DMS114 treated with DMSO at 0.1 percent for 48 hours (cell line): Measurements from ENCODE around the gene IFNA7.
"Not testable (repeated sequence)": the region's sequence is repeated elsewhere in the genome, so short reads cannot be mapped to it uniquely, and the experiment has no call there.

ENCODE experiments used
- DNase-seq: peaks from one replicate; lab custom pipeline; 2025; ENCODE audit not compliant: unreplicated experiment; lab: John Stamatoyannopoulos, UW

Gene IFNA7

DNA sequence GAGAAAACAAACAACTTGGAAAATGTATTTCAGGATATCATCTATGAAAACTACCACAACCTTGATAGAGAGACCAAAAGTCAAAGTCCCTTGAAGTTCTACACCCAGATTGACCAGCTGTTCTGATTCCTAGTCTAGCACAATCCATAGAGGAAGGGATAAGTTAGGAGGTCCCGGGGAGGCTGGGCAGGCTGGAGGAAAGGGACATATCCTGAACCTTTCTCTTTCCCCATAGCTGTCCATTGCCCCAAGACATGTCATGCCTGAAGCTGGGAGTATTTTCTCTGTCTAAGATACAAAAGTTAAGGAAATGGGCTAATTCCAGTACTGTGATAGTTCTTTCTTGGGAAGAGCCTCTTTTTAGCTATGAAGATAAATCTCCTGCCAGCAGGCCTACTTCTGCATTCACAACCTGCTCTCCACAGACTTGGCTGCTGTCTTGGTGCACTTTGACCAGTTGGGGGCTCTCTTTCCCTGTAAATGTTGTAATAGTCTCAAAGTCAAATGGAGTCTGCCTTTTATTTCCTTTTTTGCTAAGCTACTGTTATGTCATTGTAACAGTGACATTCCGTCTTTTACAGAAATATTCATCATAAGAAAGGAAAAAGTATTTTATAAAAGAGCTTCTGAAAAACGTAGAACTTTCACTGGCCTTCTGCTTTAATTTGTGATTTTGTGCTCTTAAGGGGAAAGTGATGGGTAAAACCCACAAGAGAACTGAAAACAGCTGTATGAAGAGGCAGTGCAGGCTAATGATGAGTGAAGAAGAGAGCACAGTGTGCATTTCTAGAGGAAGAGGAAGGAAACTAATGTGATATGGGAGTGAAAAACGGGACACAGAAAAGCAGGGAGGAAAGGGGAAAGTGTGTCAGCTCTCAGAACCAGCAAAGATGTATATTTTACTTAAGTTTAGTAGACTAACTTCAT, 18.9 kb downstream of the IFNA7 start:
- DNase-seq, result not testable (repeated sequence)

DNA sequence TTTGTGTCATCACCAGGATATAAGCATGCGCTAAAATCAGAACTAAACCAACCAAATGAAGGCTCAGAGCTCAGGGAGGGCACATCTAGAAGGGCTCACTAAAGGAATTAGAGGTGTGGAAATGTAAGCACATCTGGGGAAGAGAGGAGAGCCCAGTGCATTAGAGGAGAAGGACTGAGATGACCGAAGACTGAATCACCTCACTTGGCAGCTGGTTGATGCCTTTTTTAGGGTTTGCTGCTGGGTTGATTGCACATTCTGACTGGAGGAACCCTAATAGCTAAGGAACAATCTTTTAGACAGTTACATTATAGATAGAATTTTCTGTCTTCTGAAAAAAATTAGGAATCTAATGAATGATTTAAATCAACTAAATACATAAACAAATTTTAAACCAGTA, 27.3 kb downstream of the IFNA7 start:
- no peak for DNase-seq

DNA sequence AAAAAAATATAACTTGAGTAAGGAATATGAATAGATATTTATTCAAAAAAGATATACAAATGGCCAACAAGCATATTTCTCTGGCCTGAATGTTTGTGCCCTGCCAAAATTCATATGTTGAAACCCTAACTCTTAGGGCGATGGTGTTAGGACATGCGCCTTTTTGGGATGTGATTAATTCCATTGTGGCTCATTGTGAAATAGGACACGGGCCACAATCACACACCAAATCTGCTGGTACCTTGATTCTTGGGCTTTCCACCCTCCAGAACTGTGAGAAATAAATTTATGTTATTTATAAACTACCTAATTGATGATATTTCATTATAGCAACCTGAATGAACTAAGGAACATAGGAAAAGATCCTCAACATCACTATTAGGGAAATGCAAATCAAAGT, 29.8 kb downstream of the IFNA7 start:
- DNase-seq, result no peak

DNA sequence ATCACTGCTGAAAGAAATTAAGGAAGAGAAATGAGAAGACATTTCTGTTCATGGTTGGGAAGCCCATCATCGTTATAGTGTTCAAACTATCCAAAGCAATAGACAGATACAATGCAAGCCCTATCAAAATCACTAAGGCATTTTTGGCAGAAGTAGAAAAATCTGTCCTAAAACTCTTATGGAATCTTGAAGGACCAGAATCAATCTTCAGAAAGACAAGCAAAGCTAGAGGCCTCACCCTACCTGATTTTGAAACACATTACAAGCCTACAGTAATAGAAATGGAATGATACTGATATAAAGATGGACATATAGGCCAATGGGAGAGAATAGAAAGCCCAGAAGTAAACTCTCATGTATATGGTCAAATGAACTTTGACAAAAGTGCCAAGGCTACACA, 30.7 kb downstream of the IFNA7 start:
- DNase-seq, result no peak

GRCh38 chr9:21166560-21166959, 35.4 kb downstream of the IFNA7 start, which contains the start of gene IFNA21:
Gene IFNA21 (minus strand): TSS chr9:21166660. CDS start chr9:21166612, 48 bp downstream.
- DNase-seq, result not testable (repeated sequence)

DNA sequence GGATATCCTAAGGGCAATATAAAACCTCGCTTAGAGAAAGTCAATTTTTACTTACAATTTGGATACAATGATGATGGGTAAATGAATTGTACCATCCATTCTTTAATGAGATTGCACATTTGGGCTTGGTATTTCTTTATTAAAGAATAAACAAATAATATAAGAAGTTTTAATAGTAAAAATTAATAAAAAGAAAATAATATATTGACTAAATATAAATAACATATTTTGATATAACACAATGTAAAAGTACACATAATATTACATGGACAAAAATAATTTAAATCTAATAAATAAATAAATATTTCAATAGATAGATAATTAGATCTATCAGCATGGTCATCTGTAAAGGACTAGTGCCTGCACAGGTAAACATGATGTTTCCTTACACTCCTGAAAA, 36.5 kb downstream of the IFNA7 start:
- DNase-seq, result no peak

- no peak for DNase-seq
Measured at GRCh38 chr9:21160178-21160577, 41.8 kb downstream of the IFNA7 start.

- no peak for DNase-seq
Measured at GRCh38 chr9:21155501-21155900, 46.5 kb downstream of the IFNA7 start.

- no peak for DNase-seq
Measured at GRCh38 chr9:21154018-21154608, 47.9 kb downstream of the IFNA7 start.

GRCh38 chr9:21153336-21154017, 48.5 kb downstream of the IFNA7 start:
- DNase-seq, result no peak
